ENCODE data around the gene EDA. TPM values are rescaled to one million over a fixed set of nuclear protein-coding genes. Genes with fewer than 3 reads are reported as not detected.

The EDA gene
- total RNA-seq, 4 donors from 2014 or later: 2.8 to 11.7 (median 7.1) TPM

DNA sequence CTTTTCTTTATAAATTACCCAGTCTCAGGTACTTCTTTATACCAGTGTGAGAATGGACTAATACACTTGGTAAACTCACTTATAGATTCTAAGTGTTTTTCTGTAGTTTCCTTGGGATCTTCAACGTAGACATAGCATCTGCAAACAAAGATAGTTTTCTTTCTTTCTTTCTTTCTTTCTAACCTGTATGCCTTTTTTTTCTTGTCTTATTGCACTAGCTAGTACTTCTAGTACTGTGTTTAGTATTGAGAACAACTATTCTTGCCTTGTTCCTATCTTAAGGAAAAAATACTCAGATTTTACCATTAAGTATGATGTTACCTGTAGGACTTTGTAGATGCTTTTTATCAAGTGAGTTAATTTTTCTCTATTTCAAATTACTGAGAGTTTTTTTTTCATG, 102.2 kb downstream of the EDA start:
- H3K27ac ChIP-seq: no peak overlapping the region
- no peaks in the 10 kb centered on the region for H3K4me1 ChIP-seq
- no peaks in the 10 kb centered on the region for H3K36me3 ChIP-seq
- no peak for ATAC-seq
- TF ChIP-seq, protein P1, sequence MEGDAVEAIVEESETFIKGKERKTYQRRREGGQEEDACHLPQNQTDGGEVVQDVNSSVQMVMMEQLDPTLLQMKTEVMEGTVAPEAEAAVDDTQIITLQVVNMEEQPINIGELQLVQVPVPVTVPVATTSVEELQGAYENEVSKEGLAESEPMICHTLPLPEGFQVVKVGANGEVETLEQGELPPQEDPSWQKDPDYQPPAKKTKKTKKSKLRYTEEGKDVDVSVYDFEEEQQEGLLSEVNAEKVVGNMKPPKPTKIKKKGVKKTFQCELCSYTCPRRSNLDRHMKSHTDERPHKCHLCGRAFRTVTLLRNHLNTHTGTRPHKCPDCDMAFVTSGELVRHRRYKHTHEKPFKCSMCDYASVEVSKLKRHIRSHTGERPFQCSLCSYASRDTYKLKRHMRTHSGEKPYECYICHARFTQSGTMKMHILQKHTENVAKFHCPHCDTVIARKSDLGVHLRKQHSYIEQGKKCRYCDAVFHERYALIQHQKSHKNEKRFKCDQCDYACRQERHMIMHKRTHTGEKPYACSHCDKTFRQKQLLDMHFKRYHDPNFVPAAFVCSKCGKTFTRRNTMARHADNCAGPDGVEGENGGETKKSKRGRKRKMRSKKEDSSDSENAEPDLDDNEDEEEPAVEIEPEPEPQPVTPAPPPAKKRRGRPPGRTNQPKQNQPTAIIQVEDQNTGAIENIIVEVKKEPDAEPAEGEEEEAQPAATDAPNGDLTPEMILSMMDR (IDR thresholded peaks at IDR 0.05): no peak
- TF ChIP-seq POLR2A (IDR thresholded peaks at IDR 0.05) (no peak), POLR2AphosphoS5 (IDR thresholded peaks at IDR 0.05) (no peak), EP300 (IDR thresholded peaks at IDR 0.05) (no peak)
- WGBS, 2 donors (ENCODE audit: low coverage in 1 of 2): 71 to 86% methylated on average over 1 of the region's 1 CpG
- H3K4me3 ChIP-seq: no peak overlapping the region
- H3K9me3 ChIP-seq: peaks cover 0 to 22% (median 0%) of the 10 kb centered on the region in 3 donors
- no peaks in the 10 kb centered on the region for H3K27me3 ChIP-seq

DNA sequence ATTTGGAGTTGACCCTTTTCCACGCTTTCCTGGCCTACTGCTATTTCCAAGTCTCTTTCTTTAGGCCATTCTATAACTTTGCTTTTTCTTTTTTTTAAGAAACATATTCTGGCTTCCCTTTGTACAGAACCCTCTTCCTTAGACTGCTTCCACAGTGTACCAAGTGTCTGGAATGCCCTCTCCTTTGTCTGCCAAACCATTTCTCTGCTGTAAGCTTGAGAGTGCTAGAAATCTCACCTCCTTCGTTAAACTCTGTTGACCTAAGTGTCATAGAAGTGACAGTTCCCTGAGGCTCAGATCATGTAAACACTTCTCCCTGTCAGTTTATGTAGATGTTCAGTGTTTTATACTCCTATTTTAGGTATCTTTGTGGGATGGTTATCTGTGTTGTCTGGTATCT, 108.4 kb downstream of the EDA start:
- ATAC-seq: no peak
- H3K4me1 ChIP-seq: no peaks in the 10 kb centered on the region
- no peak for TF ChIP-seq EP300 (IDR thresholded peaks at IDR 0.05)
- TF ChIP-seq POLR2AphosphoS5 (IDR thresholded peaks at IDR 0.05): no peak
- TF ChIP-seq, protein P1 (IDR thresholded peaks at IDR 0.05): no peak
- TF ChIP-seq POLR2A (IDR thresholded peaks at IDR 0.05): no peak
- 50 to 55% methylated on average over 1 to 2 of the region's 2 CpGs for WGBS, 2 donors (ENCODE audit: low coverage in 1 of 2)
- no peaks in the 10 kb centered on the region for H3K36me3 ChIP-seq
- H3K27me3 ChIP-seq: no peaks in the 10 kb centered on the region
- H3K4me3 ChIP-seq: no peak overlapping the region
- no peaks in the 10 kb centered on the region for H3K9me3 ChIP-seq
- no peak overlapping the region for H3K27ac ChIP-seq

GRCh38 chrX:69740317-69740716, 124.4 kb downstream of the EDA start:
- no peaks in the 10 kb centered on the region for H3K9me3 ChIP-seq

GRCh38 chrX:69741721-69742120, 125.8 kb downstream of the EDA start:
- H3K9me3 ChIP-seq: no peaks in the 10 kb centered on the region
- no peak overlapping the region for H3K27ac ChIP-seq
- ATAC-seq: no peak
- no peak overlapping the region for H3K4me3 ChIP-seq
- H3K36me3 ChIP-seq: no peaks in the 10 kb centered on the region
- no peak for TF ChIP-seq EP300 (IDR thresholded peaks at IDR 0.05)
- no peak for TF ChIP-seq POLR2A (IDR thresholded peaks at IDR 0.05)
- no peak for TF ChIP-seq POLR2AphosphoS5 (IDR thresholded peaks at IDR 0.05)
- TF ChIP-seq, protein P1 (IDR thresholded peaks at IDR 0.05): no peak
- no peaks in the 10 kb centered on the region for H3K4me1 ChIP-seq
- H3K27me3 ChIP-seq: no peaks in the 10 kb centered on the region

More at GRCh38 chrX:69740317-69740716, 124.4 kb downstream of the EDA start:
- no peaks in the 10 kb centered on the region for H3K27me3 ChIP-seq
- no peak overlapping the region for H3K27ac ChIP-seq
- TF ChIP-seq POLR2AphosphoS5 (IDR thresholded peaks at IDR 0.05) (no peak), EP300 (IDR thresholded peaks at IDR 0.05) (no peak), POLR2A (IDR thresholded peaks at IDR 0.05) (no peak)
- TF ChIP-seq, protein P1 (IDR thresholded peaks at IDR 0.05): no peak
- H3K36me3 ChIP-seq: no peaks in the 10 kb centered on the region
- no peak for ATAC-seq
- H3K4me1 ChIP-seq: no peaks in the 10 kb centered on the region
- no peak overlapping the region for H3K4me3 ChIP-seq

DNA sequence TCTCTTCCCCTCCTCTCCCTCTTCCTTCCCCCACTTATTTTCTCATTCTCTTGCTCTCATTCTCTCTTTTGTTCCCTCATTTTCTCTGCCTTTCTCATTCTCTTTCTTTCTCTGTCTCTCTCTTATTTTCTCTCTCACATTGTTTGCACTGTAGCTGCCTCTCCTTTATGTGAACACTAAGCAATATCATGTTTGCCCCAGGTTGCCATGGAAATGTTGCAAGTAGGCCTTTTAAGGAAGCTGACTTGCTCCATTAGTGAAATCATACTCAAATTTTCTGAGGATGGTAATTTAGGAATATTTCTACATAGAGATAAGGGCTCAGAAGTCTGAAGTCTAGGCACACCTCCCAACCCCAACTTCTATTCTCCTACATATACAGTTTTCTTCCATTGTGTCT, 130.1 kb downstream of the EDA start:
- Histone ChIP-seq H3K36me3 (no peaks in the 10 kb centered on the region), H3K4me3 (no peak overlapping the region), H3K4me1 (no peaks in the 10 kb centered on the region), H3K27ac (no peak overlapping the region), H3K27me3 (no peaks in the 10 kb centered on the region), H3K9me3 (no peaks in the 10 kb centered on the region)
- no peak for TF ChIP-seq POLR2AphosphoS5 (IDR thresholded peaks at IDR 0.05)
- ATAC-seq: no peak

- Histone ChIP-seq H3K27ac (no peak overlapping the region), H3K4me3 (no peak overlapping the region), H3K4me1 (no peaks in the 10 kb centered on the region), H3K9me3 (no peaks in the 10 kb centered on the region), H3K36me3 (no peaks in the 10 kb centered on the region), H3K27me3 (no peaks in the 10 kb centered on the region)
- no peak for ATAC-seq
- no peak for TF ChIP-seq POLR2AphosphoS5 (IDR thresholded peaks at IDR 0.05)
- WGBS, 2 donors (ENCODE audit: low coverage in 1 of 2): 86 to 100% methylated on average over 1 of the region's 1 CpG
Observed at GRCh38 chrX:69748055-69748454, 132.1 kb downstream of the EDA start.
